Breast epithelium (tissue), 4 donors: Measurements from ENCODE around the gene IZUMO3. TPM values are rescaled to one million over a fixed set of nuclear protein-coding genes. Genes with fewer than 3 reads are reported as not detected.
"Not testable (repeated sequence)": the region's sequence is repeated elsewhere in the genome, so short reads cannot be mapped to it uniquely, and the experiment has no call there.

Experiments used
- DNase-seq, 2 donors: peaks; one replicate each; pipeline ENCODE4 v3.0.0-alpha.2; 2019; ENCODE audit warnings: low spot score in 2 of 2
- H3K27ac ChIP-seq, 2 donors: fragments of 200-600 bp; sonication (generic) in 1 of 2; one replicate each; pipeline ENCODE4 v1.5.1; 2016 to 2019; ENCODE audit warnings: mild to moderate bottlenecking in 1 of 2
- H3K27me3 ChIP-seq, 2 donors: fragments of 200-600 bp; sonication (generic) in 1 of 2; one replicate each; pipeline versions ENCODE4 v1.5.1 to v1.6.0; 2017 to 2019; ENCODE audit warnings: control low read depth in 1 of 2, mild to moderate bottlenecking in 1 of 2
- H3K36me3 ChIP-seq: fragments of 200-600 bp; one replicate; pipeline ENCODE4 v1.5.1; 2019
- H3K4me1 ChIP-seq, 2 donors: fragments of 200-600 bp; sonication (generic); one replicate each; pipeline ENCODE4 v1.5.1; 2016 to 2019; ENCODE audit warnings: control low read depth in 1 of 2
- H3K4me3 ChIP-seq, 3 donors: fragments of 200-600 bp; sonication (generic); 1 replicate in 2 of 3; 2 replicates in 1 of 3; pipeline ENCODE4 v1.5.1; 2016 to 2019; ENCODE audit warnings: mild to moderate bottlenecking in 3 of 3, moderate library complexity in 2 of 3
- H3K9me3 ChIP-seq, 2 donors: fragments of 200-600 bp; sonication (generic) in 1 of 2; one replicate each; pipeline ENCODE4 v1.5.1; 2016 to 2019; ENCODE audit warnings: control low read depth in 1 of 2
- POLR2A ChIP-seq: fragments of 450-650 bp; IDR thresholded peaks from one replicate; pipeline ENCODE4 v1.6.1; 2016; ENCODE audit warnings: antibody characterized with exemption, mild to moderate bottlenecking, moderate library complexity
- POLR2AphosphoS5 ChIP-seq, 3 donors: sonication (generic); formaldehyde crosslinking; IDR thresholded peaks; one replicate each; pipeline ENCODE4 v1.6.1; 2017; ENCODE audit warnings: antibody characterized with exemption in 3 of 3
- intact Hi-C: fragments of 100-400 bp; cut with DNase I; formaldehyde crosslinking; loops from one replicate; pipeline ENCODE4 v1.15.1; 2023; ENCODE audit warnings: low total_unique reads
- total RNA-seq, 3 donors: library from RNA; depleted of rRNA; stranded (reverse); fragments of >200 nt; gene quantifications; one replicate each; pipeline ENCODE4 v1.1.0, GENCODE V29; 2016
- TF ChIP-seq, protein P1 (sequence below), 3 donors: fragments of 450-650 bp; IDR thresholded peaks; one replicate each; pipeline ENCODE4 v1.5.1; 2016 to 2017; ENCODE audit warnings: antibody characterized with exemption in 3 of 3, mild to moderate bottlenecking in 3 of 3, moderate library complexity in 3 of 3

IZUMO3 gene, protein sequence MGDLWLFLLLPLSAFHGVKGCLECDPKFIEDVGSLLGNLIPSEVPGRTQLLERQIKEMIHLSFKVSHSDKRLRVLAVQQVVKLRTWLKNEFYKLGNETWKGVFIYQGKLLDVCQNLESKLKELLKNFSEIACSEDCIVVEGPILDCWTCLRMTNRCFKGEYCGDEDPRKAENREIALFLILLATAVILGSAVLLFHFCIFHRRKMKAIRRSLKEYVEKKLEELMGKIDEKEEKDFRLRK
- not detected for total RNA-seq

DNA sequence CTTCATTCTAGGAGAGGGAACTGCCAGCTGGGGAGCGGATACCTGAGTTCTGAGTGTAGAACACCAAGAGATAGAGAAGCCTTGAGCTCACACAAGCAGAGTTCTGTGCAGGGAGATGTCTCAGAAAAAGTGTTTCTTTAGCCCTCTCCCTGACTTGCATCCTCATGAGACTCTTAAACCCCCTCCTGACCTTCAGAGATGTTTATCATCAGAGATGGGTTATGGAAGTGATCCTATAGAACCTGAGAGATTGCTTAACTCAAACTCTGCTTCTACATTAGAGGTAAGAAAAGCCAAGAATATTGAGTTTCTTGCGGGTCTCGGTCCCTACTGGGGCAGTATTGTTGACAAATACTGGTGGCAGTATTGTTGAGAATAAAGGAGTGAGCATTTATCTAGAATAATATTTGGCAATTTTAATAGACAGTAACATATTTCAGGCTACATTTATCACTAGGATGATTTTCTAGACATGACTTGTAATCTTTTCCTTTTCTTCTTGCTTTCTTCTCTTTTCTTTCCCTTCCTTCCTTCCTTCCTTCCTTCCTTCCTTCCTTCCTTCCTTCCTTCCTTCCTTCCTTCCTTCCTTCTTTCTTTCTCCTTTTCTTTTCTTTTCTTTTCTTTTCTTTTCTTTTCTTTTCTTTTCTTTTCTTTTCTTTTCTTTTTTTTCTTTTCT is at the start of gene IZUMO3:
Gene IZUMO3, minus strand, starts transcription at position 51 of the 676 bp plus-strand sequence. CDS start 248 bp downstream, outside the sequence.
- H3K4me3 ChIP-seq = no peak within 1 kb of the TSS
- intact Hi-C loops = no loop called here
- TF ChIP-seq, protein P1, sequence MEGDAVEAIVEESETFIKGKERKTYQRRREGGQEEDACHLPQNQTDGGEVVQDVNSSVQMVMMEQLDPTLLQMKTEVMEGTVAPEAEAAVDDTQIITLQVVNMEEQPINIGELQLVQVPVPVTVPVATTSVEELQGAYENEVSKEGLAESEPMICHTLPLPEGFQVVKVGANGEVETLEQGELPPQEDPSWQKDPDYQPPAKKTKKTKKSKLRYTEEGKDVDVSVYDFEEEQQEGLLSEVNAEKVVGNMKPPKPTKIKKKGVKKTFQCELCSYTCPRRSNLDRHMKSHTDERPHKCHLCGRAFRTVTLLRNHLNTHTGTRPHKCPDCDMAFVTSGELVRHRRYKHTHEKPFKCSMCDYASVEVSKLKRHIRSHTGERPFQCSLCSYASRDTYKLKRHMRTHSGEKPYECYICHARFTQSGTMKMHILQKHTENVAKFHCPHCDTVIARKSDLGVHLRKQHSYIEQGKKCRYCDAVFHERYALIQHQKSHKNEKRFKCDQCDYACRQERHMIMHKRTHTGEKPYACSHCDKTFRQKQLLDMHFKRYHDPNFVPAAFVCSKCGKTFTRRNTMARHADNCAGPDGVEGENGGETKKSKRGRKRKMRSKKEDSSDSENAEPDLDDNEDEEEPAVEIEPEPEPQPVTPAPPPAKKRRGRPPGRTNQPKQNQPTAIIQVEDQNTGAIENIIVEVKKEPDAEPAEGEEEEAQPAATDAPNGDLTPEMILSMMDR (IDR thresholded peaks at IDR 0.05) = no peak
- TF ChIP-seq POLR2A (no peak), POLR2AphosphoS5 (IDR thresholded peaks at IDR 0.05) (no peak)
- no peaks in the 10 kb centered on the region for H3K36me3 ChIP-seq
- no peaks in the 10 kb centered on the region for H3K9me3 ChIP-seq
- H3K4me1 ChIP-seq = no peaks in the 10 kb centered on the region
- no peaks in the 10 kb centered on the region for H3K27me3 ChIP-seq
- DNase-seq = no peak
- no peak within 1 kb of the TSS for H3K27ac ChIP-seq

DNA sequence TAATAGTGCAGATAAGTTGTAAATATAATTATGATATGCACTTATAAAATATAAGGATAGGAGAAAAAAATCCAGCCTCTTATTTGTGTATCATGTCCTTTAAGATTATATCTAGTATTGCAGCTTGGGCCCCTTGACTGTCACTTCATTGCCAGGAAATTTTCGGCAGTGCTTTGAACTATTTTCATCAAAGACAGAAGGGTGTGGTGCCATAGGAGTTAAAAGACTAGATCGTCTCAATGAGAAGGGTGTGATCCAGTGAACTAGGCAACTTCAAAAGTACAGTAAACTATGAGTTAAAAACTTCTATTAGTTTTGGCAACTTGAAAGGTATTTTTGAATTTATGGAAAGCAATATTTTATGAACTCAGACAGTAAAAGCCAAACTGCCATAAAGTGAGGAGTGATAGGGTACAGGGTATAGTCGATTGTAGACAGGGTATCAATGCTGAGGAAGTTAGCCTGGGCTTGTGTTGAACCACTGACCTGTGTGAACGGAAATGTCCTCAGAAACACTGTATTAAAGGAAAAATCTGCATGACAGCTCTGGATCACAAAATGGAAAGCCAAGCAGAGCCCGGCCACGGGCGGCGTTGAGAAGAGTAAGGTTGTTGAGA is 48.6 kb upstream of the IZUMO3 start:
- no peak for DNase-seq
- intact Hi-C loops = no loop called here
- H3K27me3 ChIP-seq = no peaks in the 10 kb centered on the region

DNA sequence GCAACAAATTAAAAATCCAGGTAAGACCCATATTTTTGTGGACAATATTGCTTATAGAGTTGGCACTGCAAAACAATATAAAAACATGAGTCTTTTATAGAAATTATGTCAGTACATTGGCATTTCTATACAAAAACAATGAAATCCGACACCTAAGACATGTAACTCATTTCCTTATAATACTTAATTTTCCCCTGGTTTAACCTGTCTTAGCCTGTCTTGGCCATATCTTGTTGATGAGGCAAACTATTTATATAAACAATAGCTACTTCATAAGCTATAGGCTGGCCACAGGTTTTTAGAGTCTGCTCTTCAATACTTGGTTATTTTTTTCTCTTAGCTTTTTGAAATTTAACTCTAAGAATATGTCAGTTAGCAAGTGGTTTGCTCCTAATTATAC is 44.7 kb upstream of the IZUMO3 start:
- Histone ChIP-seq H3K9me3 (peaks cover 3 to 13% of the 10 kb centered on the region in 2 donors), H3K27me3 (no peaks in the 10 kb centered on the region), H3K4me1 (no peaks in the 10 kb centered on the region), H3K4me3 (no peak overlapping the region), H3K27ac (no peak overlapping the region), H3K36me3 (peaks cover 3% of the 10 kb centered on the region)
- intact Hi-C loops = no loop called here
- DNase-seq = no peak
- TF ChIP-seq, protein P1 (IDR thresholded peaks at IDR 0.05) = no peak
- TF ChIP-seq POLR2A (no peak), POLR2AphosphoS5 (IDR thresholded peaks at IDR 0.05) (no peak)

More for the DNA sequence above, 48.6 kb upstream of the IZUMO3 start:
- no peak for TF ChIP-seq POLR2A
- no peak overlapping the region for H3K27ac ChIP-seq
- H3K4me3 ChIP-seq = no peak overlapping the region
- no peaks in the 10 kb centered on the region for H3K4me1 ChIP-seq
- peaks cover 3% of the 10 kb centered on the region for H3K36me3 ChIP-seq
- H3K9me3 ChIP-seq = no peaks in the 10 kb centered on the region

DNA sequence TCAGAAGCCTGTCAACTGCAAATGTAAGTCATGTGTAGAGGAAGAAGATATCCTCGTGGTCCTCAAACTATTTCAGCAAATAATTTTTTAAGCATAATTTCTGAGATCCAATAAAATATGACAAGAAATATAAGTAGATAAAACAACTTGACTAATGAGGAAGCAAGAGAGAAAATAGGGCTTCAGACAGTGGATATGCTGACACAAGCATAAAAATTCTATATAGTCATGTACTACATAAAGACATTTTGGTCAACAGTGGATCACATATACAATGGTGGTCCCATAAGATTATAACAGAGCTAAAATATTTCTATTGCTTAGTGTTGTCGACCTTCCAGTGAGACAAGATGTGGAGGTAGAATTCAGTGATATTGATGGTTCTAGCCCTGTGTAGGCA is 42.2 kb upstream of the IZUMO3 start:
- Histone ChIP-seq H3K4me1 (no peaks in the 10 kb centered on the region), H3K4me3 (no peak overlapping the region), H3K36me3 (peaks cover 3% of the 10 kb centered on the region), H3K27me3 (no peaks in the 10 kb centered on the region), H3K9me3 (peaks cover 3 to 19% of the 10 kb centered on the region in 2 donors), H3K27ac (no peak overlapping the region)
- no peak for DNase-seq
- intact Hi-C loops = no loop called here
- TF ChIP-seq, protein P1 (IDR thresholded peaks at IDR 0.05) = no peak
- TF ChIP-seq POLR2A (no peak), POLR2AphosphoS5 (IDR thresholded peaks at IDR 0.05) (no peak)

DNA sequence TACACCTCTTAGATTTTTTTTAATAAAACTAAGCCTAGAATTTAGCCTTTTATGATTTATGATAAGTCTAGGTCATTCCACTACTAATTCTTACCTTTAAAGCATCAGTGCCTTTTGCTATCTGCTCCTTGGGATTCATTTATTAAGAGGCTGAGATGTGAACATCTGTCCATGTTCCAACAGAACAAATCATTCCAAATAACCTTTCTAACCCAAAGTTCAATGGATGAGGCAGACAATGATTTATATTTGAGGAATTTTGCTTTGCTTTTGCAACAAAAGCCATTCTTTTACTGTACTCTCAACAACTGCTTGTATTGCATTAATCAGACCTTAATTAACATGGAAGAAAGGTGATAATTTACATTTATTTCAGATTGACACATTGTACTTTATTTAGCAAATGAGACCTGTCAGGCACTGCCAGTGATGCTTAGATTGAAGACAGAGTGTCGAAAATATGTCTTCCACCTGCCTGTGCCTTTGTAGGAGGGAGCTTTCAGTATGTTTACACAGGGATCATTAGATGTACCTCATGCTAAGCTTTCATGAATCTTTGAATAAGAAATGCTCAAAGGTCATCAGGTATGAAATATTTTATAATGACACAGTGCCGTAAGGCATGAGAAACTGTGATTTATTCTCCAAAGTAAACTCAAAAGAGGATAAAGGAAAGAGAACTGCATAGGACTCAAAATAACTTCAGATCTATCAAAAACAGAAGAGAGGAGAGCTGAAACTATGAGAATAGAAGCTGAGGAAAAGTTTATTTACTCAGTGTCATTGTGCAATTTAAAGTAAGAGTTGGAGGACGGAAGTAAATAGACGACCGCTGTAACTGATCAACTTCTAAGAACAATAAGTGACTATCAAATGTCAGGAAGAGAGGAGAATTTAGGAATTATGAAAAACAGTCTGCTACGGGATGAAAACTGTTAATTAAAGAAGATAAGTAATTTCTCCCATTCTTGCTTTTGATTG is 36.7 kb upstream of the IZUMO3 start:
- Histone ChIP-seq H3K4me1 (no peaks in the 10 kb centered on the region), H3K27ac (no peak overlapping the region), H3K4me3 (no peak overlapping the region), H3K27me3 (no peaks in the 10 kb centered on the region), H3K36me3 (no peaks in the 10 kb centered on the region), H3K9me3 (peaks cover 3 to 19% of the 10 kb centered on the region in 2 donors)
- intact Hi-C loops = no loop called here
- no peak for DNase-seq
- TF ChIP-seq, protein P1 (IDR thresholded peaks at IDR 0.05) = no peak
- no peak for TF ChIP-seq POLR2A
- TF ChIP-seq POLR2AphosphoS5 (IDR thresholded peaks at IDR 0.05) = no peak

DNA sequence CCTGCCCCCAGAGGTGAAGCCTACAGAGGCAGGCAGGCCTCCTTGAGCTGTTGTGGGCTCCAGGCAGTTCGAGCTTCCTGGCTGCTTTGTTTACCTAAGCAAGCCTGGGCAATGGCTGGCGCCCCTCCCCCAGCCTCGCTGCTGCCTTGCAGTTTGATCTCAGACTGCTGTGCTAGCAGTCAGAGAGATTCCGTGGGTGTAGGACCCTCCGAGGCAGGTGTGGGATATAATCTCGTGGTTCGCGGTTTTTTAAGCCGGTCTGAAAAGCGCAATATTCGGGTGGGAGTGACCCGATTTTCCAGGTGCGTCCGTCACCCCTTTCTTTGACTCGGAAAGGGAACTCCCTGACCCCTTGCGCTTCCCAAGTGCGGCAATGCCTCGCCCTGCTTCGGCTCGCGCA is 34.3 kb upstream of the IZUMO3 start:
- H3K27ac ChIP-seq, H3K9me3 ChIP-seq, intact Hi-C loops, H3K4me1 ChIP-seq, H3K4me3 ChIP-seq, DNase-seq, H3K27me3 ChIP-seq, H3K36me3 ChIP-seq: not testable (repeated sequence)
